Measurements from ENCODE around the gene GABRB1. TPM values are rescaled to one million over a fixed set of nuclear protein-coding genes. Genes with fewer than 3 reads are reported as not detected.

GABRB1 gene
- total and polyA plus RNA-seq, 2 experiments from 2014 or later, result 0.26 to 0.97 TPM

GRCh38 chr4:47238667-47239066 is 207.3 kb downstream of the GABRB1 start:
- Mint-ChIP-seq H3K4me1 (no peaks in the 10 kb centered on the region), H3K4me3 (no peak overlapping the region), H3K27me3 (ENCODE audit: insufficient read depth, low read depth, poor library complexity) (no peaks in the 10 kb centered on the region), H3K9me3 (peaks cover 5% of the 10 kb centered on the region; the same call in 2 of the 3 replicates), H3K27ac (no peak overlapping the region), H3K36me3 (ENCODE audit: low read depth) (no peaks in the 10 kb centered on the region)
- Histone ChIP-seq H4K20me1 (replicated peaks; ENCODE audit: insufficient read depth) (no peaks in the 10 kb centered on the region), H3K27me3 (ENCODE audit: insufficient read depth) (no peaks in the 10 kb centered on the region), H3K9me2 (ENCODE audit: insufficient read depth) (no peaks in the 10 kb centered on the region), H3K79me2 (replicated peaks; ENCODE audit: insufficient read depth) (no peaks in the 10 kb centered on the region), H2AFZ (no peak overlapping the region), H3K36me3 (ENCODE audit: insufficient read depth) (no peaks in the 10 kb centered on the region), H3K27ac (ENCODE audit: low read depth) (no peak overlapping the region), H3K4me1 (ENCODE audit: insufficient read depth) (no peaks in the 10 kb centered on the region), H3K4me3 (no peak overlapping the region), H3F3A (replicated peaks; ENCODE audit: low read depth) (no peaks in the 10 kb centered on the region), H3K4me2 (no peak overlapping the region)
- no peak for ATAC-seq
- no peak for TF ChIP-seq POLR2AphosphoS5 (IDR thresholded peaks at IDR 0.05; ENCODE audit: low read depth)
- TF ChIP-seq EZH2phosphoT487 (IDR thresholded peaks at IDR 0.05; ENCODE audit: unreplicated experiment), result no peak
- TF ChIP-seq ETS1 (IDR thresholded peaks at IDR 0.05), result no peak
- no peak for TF ChIP-seq NANOG (IDR thresholded peaks at IDR 0.05; ENCODE audit: borderline replicate concordance)
- no peak for TF ChIP-seq JUNB (IDR thresholded peaks at IDR 0.05; ENCODE audit: unreplicated experiment)
- TF ChIP-seq, protein P1, sequence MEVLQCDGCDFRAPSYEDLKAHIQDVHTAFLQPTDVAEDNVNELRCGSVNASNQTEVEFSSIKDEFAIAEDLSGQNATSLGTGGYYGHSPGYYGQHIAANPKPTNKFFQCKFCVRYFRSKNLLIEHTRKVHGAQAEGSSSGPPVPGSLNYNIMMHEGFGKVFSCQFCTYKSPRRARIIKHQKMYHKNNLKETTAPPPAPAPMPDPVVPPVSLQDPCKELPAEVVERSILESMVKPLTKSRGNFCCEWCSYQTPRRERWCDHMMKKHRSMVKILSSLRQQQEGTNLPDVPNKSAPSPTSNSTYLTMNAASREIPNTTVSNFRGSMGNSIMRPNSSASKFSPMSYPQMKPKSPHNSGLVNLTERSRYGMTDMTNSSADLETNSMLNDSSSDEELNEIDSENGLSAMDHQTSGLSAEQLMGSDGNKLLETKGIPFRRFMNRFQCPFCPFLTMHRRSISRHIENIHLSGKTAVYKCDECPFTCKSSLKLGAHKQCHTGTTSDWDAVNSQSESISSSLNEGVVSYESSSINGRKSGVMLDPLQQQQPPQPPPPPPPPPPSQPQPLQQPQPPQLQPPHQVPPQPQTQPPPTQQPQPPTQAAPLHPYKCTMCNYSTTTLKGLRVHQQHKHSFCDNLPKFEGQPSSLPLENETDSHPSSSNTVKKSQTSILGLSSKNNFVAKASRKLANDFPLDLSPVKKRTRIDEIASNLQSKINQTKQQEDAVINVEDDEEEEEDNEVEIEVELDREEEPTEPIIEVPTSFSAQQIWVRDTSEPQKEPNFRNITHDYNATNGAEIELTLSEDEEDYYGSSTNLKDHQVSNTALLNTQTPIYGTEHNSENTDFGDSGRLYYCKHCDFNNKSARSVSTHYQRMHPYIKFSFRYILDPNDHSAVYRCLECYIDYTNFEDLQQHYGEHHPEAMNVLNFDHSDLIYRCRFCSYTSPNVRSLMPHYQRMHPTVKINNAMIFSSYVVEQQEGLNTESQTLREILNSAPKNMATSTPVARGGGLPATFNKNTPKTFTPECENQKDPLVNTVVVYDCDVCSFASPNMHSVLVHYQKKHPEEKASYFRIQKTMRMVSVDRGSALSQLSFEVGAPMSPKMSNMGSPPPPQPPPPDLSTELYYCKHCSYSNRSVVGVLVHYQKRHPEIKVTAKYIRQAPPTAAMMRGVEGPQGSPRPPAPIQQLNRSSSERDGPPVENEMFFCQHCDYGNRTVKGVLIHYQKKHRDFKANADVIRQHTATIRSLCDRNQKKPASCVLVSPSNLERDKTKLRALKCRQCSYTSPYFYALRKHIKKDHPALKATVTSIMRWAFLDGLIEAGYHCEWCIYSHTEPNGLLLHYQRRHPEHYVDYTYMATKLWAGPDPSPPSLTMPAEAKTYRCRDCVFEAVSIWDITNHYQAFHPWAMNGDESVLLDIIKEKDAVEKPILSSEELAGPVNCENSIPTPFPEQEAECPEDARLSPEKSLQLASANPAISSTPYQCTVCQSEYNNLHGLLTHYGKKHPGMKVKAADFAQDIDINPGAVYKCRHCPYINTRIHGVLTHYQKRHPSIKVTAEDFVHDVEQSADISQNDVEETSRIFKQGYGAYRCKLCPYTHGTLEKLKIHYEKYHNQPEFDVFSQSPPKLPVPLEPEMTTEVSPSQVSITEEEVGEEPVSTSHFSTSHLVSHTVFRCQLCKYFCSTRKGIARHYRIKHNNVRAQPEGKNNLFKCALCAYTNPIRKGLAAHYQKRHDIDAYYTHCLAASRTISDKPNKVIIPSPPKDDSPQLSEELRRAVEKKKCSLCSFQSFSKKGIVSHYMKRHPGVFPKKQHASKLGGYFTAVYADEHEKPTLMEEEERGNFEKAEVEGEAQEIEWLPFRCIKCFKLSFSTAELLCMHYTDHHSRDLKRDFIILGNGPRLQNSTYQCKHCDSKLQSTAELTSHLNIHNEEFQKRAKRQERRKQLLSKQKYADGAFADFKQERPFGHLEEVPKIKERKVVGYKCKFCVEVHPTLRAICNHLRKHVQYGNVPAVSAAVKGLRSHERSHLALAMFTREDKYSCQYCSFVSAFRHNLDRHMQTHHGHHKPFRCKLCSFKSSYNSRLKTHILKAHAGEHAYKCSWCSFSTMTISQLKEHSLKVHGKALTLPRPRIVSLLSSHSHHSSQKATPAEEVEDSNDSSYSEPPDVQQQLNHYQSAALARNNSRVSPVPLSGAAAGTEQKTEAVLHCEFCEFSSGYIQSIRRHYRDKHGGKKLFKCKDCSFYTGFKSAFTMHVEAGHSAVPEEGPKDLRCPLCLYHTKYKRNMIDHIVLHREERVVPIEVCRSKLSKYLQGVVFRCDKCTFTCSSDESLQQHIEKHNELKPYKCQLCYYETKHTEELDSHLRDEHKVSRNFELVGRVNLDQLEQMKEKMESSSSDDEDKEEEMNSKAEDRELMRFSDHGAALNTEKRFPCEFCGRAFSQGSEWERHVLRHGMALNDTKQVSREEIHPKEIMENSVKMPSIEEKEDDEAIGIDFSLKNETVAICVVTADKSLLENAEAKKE (CRISPR knock-in tag; IDR thresholded peaks at IDR 0.05), result no peak
- no peak for TF ChIP-seq REST (IDR thresholded peaks at IDR 0.05; ENCODE audit: unreplicated experiment)
- TF ChIP-seq, protein P2, sequence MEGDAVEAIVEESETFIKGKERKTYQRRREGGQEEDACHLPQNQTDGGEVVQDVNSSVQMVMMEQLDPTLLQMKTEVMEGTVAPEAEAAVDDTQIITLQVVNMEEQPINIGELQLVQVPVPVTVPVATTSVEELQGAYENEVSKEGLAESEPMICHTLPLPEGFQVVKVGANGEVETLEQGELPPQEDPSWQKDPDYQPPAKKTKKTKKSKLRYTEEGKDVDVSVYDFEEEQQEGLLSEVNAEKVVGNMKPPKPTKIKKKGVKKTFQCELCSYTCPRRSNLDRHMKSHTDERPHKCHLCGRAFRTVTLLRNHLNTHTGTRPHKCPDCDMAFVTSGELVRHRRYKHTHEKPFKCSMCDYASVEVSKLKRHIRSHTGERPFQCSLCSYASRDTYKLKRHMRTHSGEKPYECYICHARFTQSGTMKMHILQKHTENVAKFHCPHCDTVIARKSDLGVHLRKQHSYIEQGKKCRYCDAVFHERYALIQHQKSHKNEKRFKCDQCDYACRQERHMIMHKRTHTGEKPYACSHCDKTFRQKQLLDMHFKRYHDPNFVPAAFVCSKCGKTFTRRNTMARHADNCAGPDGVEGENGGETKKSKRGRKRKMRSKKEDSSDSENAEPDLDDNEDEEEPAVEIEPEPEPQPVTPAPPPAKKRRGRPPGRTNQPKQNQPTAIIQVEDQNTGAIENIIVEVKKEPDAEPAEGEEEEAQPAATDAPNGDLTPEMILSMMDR (conservative IDR thresholded peaks at IDR 0.05; ENCODE audit: low read depth in 2 of 2), result no peak
- no peak for TF ChIP-seq CREB1 (CRISPR knock-in tag; IDR thresholded peaks at IDR 0.05; ENCODE audit: low read depth)
- TF ChIP-seq ZNF114 (CRISPR knock-in tag; IDR thresholded peaks at IDR 0.05), result no peak
- TF ChIP-seq EZH2 (IDR thresholded peaks at IDR 0.05; ENCODE audit: low read depth, unreplicated experiment), result no peak
- TF ChIP-seq STAT1 (IDR thresholded peaks at IDR 0.05; ENCODE audit: unreplicated experiment), result no peak
- TF ChIP-seq ZNF331 (CRISPR knock-in tag; IDR thresholded peaks at IDR 0.05; ENCODE audit: low read depth), result no peak
- DNase-seq (ENCODE audit: low spot score), result no peak

Data from GM23338 (cell line).